ENCODE data around the gene TM9SF3. TPM values are rescaled to one million over a fixed set of nuclear protein-coding genes. Genes with fewer than 3 reads are reported as not detected.

TM9SF3 gene
- total RNA-seq, 1 experiment from 2014 or later = 125 TPM

- Histone ChIP-seq H3K4me3 (ENCODE audit: low read depth, low read length, poor library complexity, severe bottlenecking) (no peak overlapping the region), H3K36me3 (ENCODE audit: insufficient read depth, low read length, poor library complexity, severe bottlenecking) (no peaks in the 10 kb centered on the region), H3K27me3 (replicated peaks; ENCODE audit: insufficient read depth, low read depth, low read length, poor library complexity) (no peaks in the 10 kb centered on the region), H3K9me3 (ENCODE audit: low read depth, low read length, poor library complexity, severe bottlenecking) (no peaks in the 10 kb centered on the region), H3K4me1 (ENCODE audit: insufficient read depth, low read length, poor library complexity, severe bottlenecking) (no peaks in the 10 kb centered on the region), H3K27ac (ENCODE audit: low read depth, low read length, poor library complexity, severe bottlenecking) (no peak overlapping the region)
- no TSS peak for BruUV-seq (replicated peaks)
- no peak for DNase-seq (ENCODE audit: low spot score)
- no peak for TF ChIP-seq EZH2 (IDR thresholded peaks at IDR 0.05; ENCODE audit: borderline replicate concordance, low read depth, low read length, poor library complexity, severe bottlenecking)
- TF ChIP-seq CTCF (conservative IDR thresholded peaks at IDR 0.05; ENCODE audit: low read depth, low read length) = no peak
- intact Hi-C loops (cut with micrococcal nuclease; ENCODE audit: unreplicated experiment) = no loop called here
- CTCF ChIA-PET = no interaction called here
- POLR2A ChIA-PET (ENCODE audit: low non-redundant PET) = no interaction called here
These were observed 86.3 kb downstream of the TM9SF3 start for GRCh38 chr10:96500519-96500918.

GRCh38 chr10:96500050-96500449, 86.8 kb downstream of the TM9SF3 start:
- ChIA-PET CTCF (no interaction called here), POLR2A (ENCODE audit: low non-redundant PET) (no interaction called here)
- Histone ChIP-seq H3K36me3 (ENCODE audit: insufficient read depth, low read length, poor library complexity, severe bottlenecking) (no peaks in the 10 kb centered on the region), H3K9me3 (ENCODE audit: low read depth, low read length, poor library complexity, severe bottlenecking) (no peaks in the 10 kb centered on the region), H3K27ac (ENCODE audit: low read depth, low read length, poor library complexity, severe bottlenecking) (no peak overlapping the region), H3K4me3 (ENCODE audit: low read depth, low read length, poor library complexity, severe bottlenecking) (no peak overlapping the region), H3K4me1 (ENCODE audit: insufficient read depth, low read length, poor library complexity, severe bottlenecking) (no peaks in the 10 kb centered on the region), H3K27me3 (replicated peaks; ENCODE audit: insufficient read depth, low read depth, low read length, poor library complexity) (no peaks in the 10 kb centered on the region)
- DNase-seq (ENCODE audit: low spot score) = no peak
- TF ChIP-seq EZH2 (IDR thresholded peaks at IDR 0.05; ENCODE audit: borderline replicate concordance, low read depth, low read length, poor library complexity, severe bottlenecking) (no peak), CTCF (conservative IDR thresholded peaks at IDR 0.05; ENCODE audit: low read depth, low read length) (no peak)
- intact Hi-C loops (cut with micrococcal nuclease; ENCODE audit: unreplicated experiment) = no loop called here
- BruUV-seq (replicated peaks) = no TSS peak

GRCh38 chr10:96497391-96497790, 89.4 kb downstream of the TM9SF3 start:
- POLR2A ChIA-PET (ENCODE audit: low non-redundant PET) = no interaction called here

More at GRCh38 chr10:96497391-96497790, 89.4 kb downstream of the TM9SF3 start:
- no peak for TF ChIP-seq CTCF (conservative IDR thresholded peaks at IDR 0.05; ENCODE audit: low read depth, low read length)
- no peak for TF ChIP-seq EZH2 (IDR thresholded peaks at IDR 0.05; ENCODE audit: borderline replicate concordance, low read depth, low read length, poor library complexity, severe bottlenecking)
- no peaks in the 10 kb centered on the region for H3K4me1 ChIP-seq (ENCODE audit: insufficient read depth, low read length, poor library complexity, severe bottlenecking)
- H3K36me3 ChIP-seq (ENCODE audit: insufficient read depth, low read length, poor library complexity, severe bottlenecking) = no peaks in the 10 kb centered on the region
- H3K27ac ChIP-seq (ENCODE audit: low read depth, low read length, poor library complexity, severe bottlenecking) = no peak overlapping the region
- intact Hi-C loops (cut with micrococcal nuclease; ENCODE audit: unreplicated experiment) = no loop called here
- DNase-seq (ENCODE audit: low spot score) = no peak
- CTCF ChIA-PET = no interaction called here
- BruUV-seq (replicated peaks) = no TSS peak
- no peaks in the 10 kb centered on the region for H3K27me3 ChIP-seq (replicated peaks; ENCODE audit: insufficient read depth, low read depth, low read length, poor library complexity)
- no peaks in the 10 kb centered on the region for H3K9me3 ChIP-seq (ENCODE audit: low read depth, low read length, poor library complexity, severe bottlenecking)
- no peak overlapping the region for H3K4me3 ChIP-seq (ENCODE audit: low read depth, low read length, poor library complexity, severe bottlenecking)

Measured in A673 (cell line).